Stimulated activated CD8-positive, alpha-beta memory T cell treated with anti-CD3 and anti-CD28 coated beads, Interleukin-2, amount 100 ng/mL, for 1 hour (primary cell): Measurements from ENCODE around the gene CCL2.

Source experiments
- DNase-seq, 2 donors: peaks; one replicate each; pipeline ENCODE4 v3.0.0-alpha.2; 2020; ENCODE audit warnings: low read depth in 2 of 2

CCL2 gene

GRCh38 chr17:34265711-34266110, 10.6 kb downstream of the CCL2 start:
- no peak for DNase-seq

DNA sequence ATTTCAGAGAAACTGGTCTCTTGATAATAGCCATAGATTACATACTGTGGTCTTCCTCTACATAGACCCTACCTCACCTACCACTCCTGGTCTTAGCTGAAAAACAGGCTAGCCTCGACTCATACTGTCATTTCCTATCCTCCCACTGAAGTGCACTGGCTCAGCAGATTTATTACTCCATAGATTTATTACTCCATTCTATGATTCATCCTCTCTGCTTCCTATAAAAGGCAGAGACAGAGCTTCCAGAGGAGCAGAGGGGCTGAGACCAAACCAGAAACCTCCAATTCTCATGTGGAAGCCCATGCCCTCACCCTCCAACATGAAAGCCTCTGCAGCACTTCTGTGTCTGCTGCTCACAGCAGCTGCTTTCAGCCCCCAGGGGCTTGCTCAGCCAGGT, 14.9 kb downstream of the CCL2 start, which contains the start of gene CCL7:
Gene CCL7, plus strand, starts transcription at position 253 of the 400 bp plus-strand sequence. Its CDS starts 70 bp downstream, at position 323.
- no peak for DNase-seq

DNA sequence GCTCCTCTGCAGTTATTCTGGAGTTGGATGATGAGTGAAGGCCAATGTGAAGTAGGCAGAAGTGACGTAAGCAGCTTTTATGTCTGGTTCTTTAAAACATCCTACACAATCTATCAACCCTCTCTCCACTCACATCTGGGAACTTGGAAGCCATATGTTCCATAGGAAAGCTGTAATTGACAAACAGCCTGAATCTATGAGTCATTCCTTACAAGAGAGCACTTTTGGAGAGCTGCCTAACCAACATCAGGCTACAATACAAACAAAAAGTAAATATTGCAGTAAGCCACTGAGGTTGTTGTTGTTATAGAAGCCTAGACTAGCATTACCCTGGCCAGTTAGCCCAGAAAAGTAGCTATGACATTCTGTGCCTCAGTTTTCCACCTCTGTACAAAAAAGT, 20.8 kb downstream of the CCL2 start:
- DNase-seq: no peak

DNA sequence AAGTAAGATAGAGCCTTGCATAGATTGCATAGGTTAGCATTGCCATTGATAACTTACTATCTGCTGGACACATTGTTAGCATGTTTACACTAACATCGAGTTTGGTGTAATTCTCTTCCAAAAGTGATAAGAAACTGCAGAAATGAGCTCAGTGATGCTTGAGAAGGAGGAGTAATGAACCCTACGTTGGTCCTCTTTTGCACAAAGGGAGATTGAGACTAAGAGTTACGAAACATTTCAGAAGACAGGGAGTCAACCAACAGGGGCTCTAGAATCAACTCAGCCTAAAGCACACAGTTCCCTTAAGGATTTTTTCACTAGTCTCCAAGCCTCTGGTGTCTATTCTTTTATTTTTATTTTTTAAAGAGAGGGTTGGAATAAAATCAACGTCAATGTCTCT, 21.7 kb downstream of the CCL2 start:
- no peak for DNase-seq

DNA sequence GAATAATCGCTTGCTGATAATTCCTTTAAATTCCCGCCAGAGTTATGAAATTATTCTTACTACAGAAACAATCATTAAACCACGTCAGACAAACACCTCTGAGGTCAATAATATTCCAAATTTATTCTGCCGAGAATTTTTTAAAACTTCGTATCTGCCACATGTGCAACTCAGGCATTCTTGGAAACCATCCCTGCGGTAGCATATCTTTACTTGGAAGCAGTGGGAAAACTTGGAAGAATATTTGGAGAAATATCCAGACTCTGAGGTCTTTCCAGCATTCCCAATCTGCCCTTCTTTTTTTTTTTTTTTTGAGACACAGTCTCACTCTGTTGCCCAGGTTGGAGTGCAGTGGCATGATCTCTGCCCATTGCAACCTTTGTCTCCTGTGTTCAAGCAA, 28.5 kb downstream of the CCL2 start:
- no peak for DNase-seq

GRCh38 chr17:34285286-34285792, 30.3 kb downstream of the CCL2 start, which contains the start of gene CCL11:
Gene CCL11 (plus strand): TSS chr17:34285742. CDS start chr17:34285809, 67 bp downstream.
- DNase-seq: no peak

- no peak for DNase-seq
These were observed 32.8 kb downstream of the CCL2 start for GRCh38 chr17:34287875-34288274.

GRCh38 chr17:34290586-34290985, 35.5 kb downstream of the CCL2 start:
- no peak for DNase-seq

DNA sequence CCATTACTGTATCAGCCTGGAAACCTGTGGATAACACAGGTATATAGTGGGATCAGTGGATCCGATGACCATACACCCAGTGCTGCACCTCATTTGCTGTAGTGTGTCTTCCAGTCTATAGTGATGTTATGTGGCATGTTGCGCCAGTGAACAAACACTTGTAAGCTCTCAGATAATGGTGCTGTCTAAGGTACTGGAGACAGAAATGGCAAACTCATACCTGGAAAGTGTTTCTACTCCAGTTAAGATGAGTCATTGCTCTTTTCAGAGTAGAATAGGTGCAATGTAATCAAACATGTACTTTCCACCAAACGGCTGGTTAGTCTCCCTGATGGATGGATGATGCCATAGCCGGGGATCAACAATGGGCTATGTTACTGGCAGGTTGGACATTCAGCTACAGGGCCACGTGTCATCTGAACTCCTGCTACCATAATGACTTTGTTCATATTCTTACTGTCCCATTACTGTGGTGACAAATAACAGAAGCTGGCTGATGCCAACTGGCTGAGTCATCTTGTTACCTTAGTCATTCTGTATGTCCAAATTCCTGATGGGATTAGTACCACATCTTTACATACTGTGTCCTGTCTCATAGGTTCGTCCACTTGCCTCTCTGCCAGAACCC, 36.8 kb downstream of the CCL2 start:
- no peak for DNase-seq

DNA sequence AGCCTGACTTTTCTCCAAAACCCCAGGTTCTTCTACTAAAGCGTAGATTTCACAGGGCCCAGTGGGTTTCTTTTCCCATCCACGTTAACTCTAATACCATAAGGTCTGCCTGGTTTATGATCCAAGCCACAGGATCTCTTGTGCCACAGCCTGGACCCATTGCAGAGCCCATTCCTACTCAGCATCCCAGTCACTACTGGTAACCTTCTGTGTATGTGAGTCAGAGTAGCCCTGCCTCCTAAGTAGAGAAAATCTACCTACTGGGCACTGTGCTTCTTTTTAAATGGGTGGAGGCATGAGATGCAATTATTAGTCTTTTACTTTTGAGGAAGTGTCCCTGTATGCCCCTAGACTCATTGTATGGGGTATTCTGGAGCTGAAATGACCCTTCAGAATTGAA, 43.9 kb downstream of the CCL2 start:
- no peak for DNase-seq

GRCh38 chr17:34299956-34300577, 45.0 kb downstream of the CCL2 start:
- no peak for DNase-seq

- no peak for DNase-seq
These were observed 45.7 kb downstream of the CCL2 start for GRCh38 chr17:34300652-34301370.

- no peak for DNase-seq
These were observed 46.9 kb downstream of the CCL2 start for GRCh38 chr17:34301986-34302385.

DNA sequence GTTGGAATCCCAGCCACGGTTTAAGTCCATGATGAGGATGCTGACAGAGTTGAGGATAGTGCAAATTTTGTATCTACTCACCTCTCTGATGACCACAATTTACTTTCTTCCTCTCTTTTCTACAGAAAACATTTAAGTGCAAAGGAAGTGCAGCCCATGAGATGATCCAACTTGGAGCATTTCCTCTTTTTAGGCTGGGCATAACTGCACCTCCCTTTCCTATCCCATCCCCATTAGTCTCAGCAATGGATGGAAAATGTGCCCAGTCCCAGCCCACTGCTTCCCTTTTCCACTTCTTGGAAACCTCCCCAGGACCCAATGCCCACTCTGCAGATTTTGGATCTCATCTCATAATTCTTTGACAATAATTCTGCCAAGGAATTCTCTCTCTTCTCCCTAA, 47.6 kb downstream of the CCL2 start:
- no peak for DNase-seq

DNA sequence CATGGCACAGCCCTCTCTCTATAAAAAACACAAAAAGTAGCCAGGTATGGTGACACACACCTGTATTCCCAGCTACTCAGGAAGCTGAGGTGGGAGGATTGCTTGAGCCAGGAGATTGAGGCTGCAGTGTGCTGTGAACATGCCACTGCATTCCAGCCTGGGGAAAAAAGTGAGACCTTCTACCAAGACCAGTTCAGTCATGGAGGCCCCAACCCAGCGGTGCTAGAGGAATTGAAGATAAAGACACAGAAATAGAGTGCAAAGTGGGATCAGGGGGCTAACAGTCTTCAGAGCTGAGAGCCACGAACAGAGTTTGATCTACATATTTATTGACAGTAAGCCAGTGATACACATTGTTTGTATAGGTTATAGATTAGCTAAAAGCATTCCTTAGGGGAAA, 48.5 kb downstream of the CCL2 start:
- DNase-seq: no peak

- no peak for DNase-seq
These were observed 50.0 kb downstream of the CCL2 start for GRCh38 chr17:34305061-34305460.

GRCh38 chr17:34305606-34306005, 50.5 kb downstream of the CCL2 start:
- DNase-seq: no peak

DNA sequence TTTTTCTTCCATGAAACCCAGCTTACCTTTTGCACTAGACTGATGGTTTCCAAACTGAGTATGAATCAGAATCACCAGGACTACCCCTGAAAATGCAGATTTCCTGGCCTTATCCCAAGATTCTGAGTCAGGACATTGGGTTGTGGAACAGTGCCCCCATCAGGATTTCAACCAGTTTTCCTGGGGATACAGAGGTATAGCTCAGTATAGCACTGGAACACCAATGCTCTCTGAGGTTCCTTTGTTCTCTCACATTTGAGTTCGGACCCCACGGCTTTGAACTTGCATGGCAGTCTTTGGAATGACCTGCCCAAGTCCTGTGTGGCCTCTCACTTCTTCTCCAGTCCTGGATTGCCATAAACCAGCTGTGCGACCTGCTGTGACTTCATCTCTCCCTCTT, 51.4 kb downstream of the CCL2 start:
- DNase-seq: no peak
